Caco-2 (cell line): ENCODE data around the gene NR6A1. TPM values are rescaled to one million over a fixed set of nuclear protein-coding genes. Genes with fewer than 3 reads are reported as not detected.

Experiments used
- BruUV-seq: library from RNA; stranded (reverse); fragments of 400-500 nt; replicated peaks from 2 replicates; lab custom pipeline; 2021; lab: Mats Ljungman, UMichigan
- CTCF ChIA-PET: fragments of 300-600 bp; sonication (Branson Sonifier 250); formaldehyde crosslinking; loops from one replicate; lab custom pipeline; 2022; ENCODE audit warnings: antibody characterized with exemption; lab: Charles Lee
- POLR2A ChIA-PET: fragments of 300-600 bp; sonication (Branson Sonifier 250); formaldehyde crosslinking; loops from one replicate; lab custom pipeline; 2022; ENCODE audit warnings: antibody characterized with exemption; lab: Charles Lee
- DNase-seq, 2 experiments: peaks; one replicate each; pipeline versions ENCODE4 v3.0.0 to v3.0.0-alpha.2; 2020 to 2022
- H3K27me3 ChIP-seq: replicated peaks from 2 replicates; pipeline ENCODE4 v1.6.0; 2011; ENCODE audit warnings: low read length; ENCODE audit not compliant: control insufficient read depth, insufficient read depth
- H3K36me3 ChIP-seq: 2 replicates; pipeline ENCODE4 v1.5.1; 2011; ENCODE audit warnings: low read length; ENCODE audit not compliant: control insufficient read depth, insufficient read depth
- H3K4me1 ChIP-seq: fragments of 250-450 bp; sonication (Bioruptor Pico); 2 replicates; pipeline ENCODE4 v1.5.1; 2020; ENCODE audit warnings: mild to moderate bottlenecking
- H3K4me3 ChIP-seq: 2 replicates; pipeline ENCODE4 v1.5.1; 2011; ENCODE audit warnings: low read depth, mild to moderate bottlenecking, control low read depth, low read length
- H3K9me3 ChIP-seq: fragments of 250-450 bp; sonication (Bioruptor Pico); 2 replicates; pipeline ENCODE4 v1.5.1; 2020; ENCODE audit warnings: mild to moderate bottlenecking, moderate library complexity
- H3K27ac Mint-ChIP-seq: one replicate; pipeline ENCODE4 v1.8.0; 2022; ENCODE audit warnings: mixed read lengths; ENCODE audit not compliant: unreplicated experiment
- H3K27me3 Mint-ChIP-seq: one replicate; pipeline ENCODE4 v1.8.0; 2022; ENCODE audit warnings: mixed read lengths; ENCODE audit not compliant: insufficient read depth, unreplicated experiment
- H3K36me3 Mint-ChIP-seq: one replicate; pipeline ENCODE4 v1.8.0; 2022; ENCODE audit warnings: mild to moderate bottlenecking, mixed read lengths; ENCODE audit not compliant: insufficient read depth, unreplicated experiment
- H3K4me1 Mint-ChIP-seq: one replicate; pipeline ENCODE4 v1.8.0; 2022; ENCODE audit warnings: low read depth, mixed read lengths; ENCODE audit not compliant: unreplicated experiment
- H3K4me3 Mint-ChIP-seq: one replicate; pipeline ENCODE4 v1.8.0; 2022; ENCODE audit warnings: mild to moderate bottlenecking, moderate library complexity, mixed read lengths; ENCODE audit not compliant: unreplicated experiment
- H3K9me3 Mint-ChIP-seq: one replicate; pipeline ENCODE4 v1.8.0; 2022; ENCODE audit warnings: mixed read lengths; ENCODE audit not compliant: unreplicated experiment
- intact Hi-C: fragments of 100-400 bp; cut with micrococcal nuclease; formaldehyde crosslinking; loops from one replicate; pipeline ENCODE4 v1.10.0; 2022; ENCODE audit not compliant: unreplicated experiment
- total RNA-seq: library from RNA; stranded (reverse); gene quantifications from 2 replicates; pipeline ENCODE4 v1.2.3, GENCODE V29; 2022
- TF ChIP-seq, protein P1 (sequence below), 2 experiments: fragments of 200-600 bp in 1 of 2; IDR thresholded peaks; 1 replicate in 1 of 2; 2 replicates in 1 of 2; pipeline versions ENCODE4 v1.5.1 to v1.8.0; 2011 to 2022; ENCODE audit warnings: antibody characterized with exemption in 1 of 2, control low read depth in 1 of 2, inconsistent platforms in 1 of 2, low read depth in 1 of 2, low read length in 1 of 2, mild to moderate bottlenecking in 1 of 2, moderate library complexity in 1 of 2; ENCODE audit not compliant: insufficient read depth in 1 of 2, severe bottlenecking in 1 of 2, unreplicated experiment in 1 of 2

NR6A1 gene
- total RNA-seq, 1 experiment from 2014 or later, result 33.6 TPM

DNA sequence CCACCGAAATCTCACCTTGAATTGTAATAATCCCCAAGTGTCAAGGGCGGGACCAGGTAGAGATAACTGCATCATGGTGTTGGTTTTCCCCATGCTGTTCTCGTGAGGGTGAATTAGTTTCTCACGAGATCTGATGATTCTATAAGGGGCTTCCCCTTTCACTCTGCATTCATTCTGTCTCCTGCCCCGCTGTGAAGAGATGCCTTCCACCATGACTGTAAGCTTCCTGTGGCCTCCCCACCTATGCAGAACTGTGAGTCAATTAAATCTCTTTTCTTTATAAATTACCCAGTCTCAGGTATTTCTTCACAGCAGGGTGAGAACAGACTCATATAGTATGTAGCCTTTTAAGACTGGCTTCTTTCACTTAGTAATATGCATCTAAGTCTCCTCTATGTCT is 135.8 kb downstream of the NR6A1 start:
- Mint-ChIP-seq H3K27me3 (no peaks in the 10 kb centered on the region), H3K9me3 (no peaks in the 10 kb centered on the region), H3K36me3 (peaks cover 4% of the 10 kb centered on the region), H3K4me3 (no peak overlapping the region), H3K27ac (no peak overlapping the region), H3K4me1 (no peaks in the 10 kb centered on the region)
- TF ChIP-seq, protein P1, sequence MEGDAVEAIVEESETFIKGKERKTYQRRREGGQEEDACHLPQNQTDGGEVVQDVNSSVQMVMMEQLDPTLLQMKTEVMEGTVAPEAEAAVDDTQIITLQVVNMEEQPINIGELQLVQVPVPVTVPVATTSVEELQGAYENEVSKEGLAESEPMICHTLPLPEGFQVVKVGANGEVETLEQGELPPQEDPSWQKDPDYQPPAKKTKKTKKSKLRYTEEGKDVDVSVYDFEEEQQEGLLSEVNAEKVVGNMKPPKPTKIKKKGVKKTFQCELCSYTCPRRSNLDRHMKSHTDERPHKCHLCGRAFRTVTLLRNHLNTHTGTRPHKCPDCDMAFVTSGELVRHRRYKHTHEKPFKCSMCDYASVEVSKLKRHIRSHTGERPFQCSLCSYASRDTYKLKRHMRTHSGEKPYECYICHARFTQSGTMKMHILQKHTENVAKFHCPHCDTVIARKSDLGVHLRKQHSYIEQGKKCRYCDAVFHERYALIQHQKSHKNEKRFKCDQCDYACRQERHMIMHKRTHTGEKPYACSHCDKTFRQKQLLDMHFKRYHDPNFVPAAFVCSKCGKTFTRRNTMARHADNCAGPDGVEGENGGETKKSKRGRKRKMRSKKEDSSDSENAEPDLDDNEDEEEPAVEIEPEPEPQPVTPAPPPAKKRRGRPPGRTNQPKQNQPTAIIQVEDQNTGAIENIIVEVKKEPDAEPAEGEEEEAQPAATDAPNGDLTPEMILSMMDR (IDR thresholded peaks at IDR 0.05; ENCODE audit: insufficient read depth in 1 of 2, low read depth in 1 of 2, low read length in 1 of 2, severe bottlenecking in 1 of 2, unreplicated experiment in 1 of 2), result no peak
- no peak overlapping the region for H3K4me3 ChIP-seq
- H3K9me3 ChIP-seq, result no peaks in the 10 kb centered on the region
- no peaks in the 10 kb centered on the region for H3K36me3 ChIP-seq
- no peaks in the 10 kb centered on the region for H3K4me1 ChIP-seq
- no peak for DNase-seq
- intact Hi-C loops, result no loop called here
- BruUV-seq, result no TSS peak
- CTCF ChIA-PET, result no interaction called here
- POLR2A ChIA-PET, result no interaction called here
- no peaks in the 10 kb centered on the region for H3K27me3 ChIP-seq

DNA sequence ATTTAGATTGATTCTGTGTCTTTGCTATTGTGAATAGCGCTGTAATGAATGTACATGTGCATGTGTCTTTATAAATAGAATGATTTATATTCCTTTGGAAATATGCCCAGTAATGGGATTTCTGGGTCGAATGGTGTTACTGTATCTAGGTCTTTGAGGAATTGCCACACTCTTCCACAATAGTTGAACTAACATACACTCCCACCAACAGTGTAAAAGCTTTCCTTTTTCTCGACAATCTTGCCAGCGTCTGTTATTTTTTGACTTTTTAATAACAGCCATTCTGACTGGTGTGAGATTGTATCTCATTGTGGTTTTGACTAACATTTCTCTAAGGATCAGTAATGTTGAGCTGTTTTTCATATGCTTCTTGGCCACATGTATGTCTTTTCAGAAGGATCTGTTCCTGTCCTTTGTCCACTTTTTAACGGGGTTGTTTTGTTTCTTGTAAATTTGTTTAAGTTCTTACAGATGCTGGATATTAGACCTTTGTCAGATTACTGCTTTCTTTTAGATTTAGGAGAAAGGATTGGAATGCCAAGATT is 139.0 kb downstream of the NR6A1 start:
- Histone ChIP-seq H3K27me3 (no peaks in the 10 kb centered on the region), H3K36me3 (no peaks in the 10 kb centered on the region), H3K4me3 (no peak overlapping the region), H3K4me1 (no peaks in the 10 kb centered on the region), H3K9me3 (no peaks in the 10 kb centered on the region)
- Mint-ChIP-seq H3K36me3 (peaks cover 4% of the 10 kb centered on the region), H3K27me3 (no peaks in the 10 kb centered on the region), H3K4me3 (no peak overlapping the region), H3K4me1 (no peaks in the 10 kb centered on the region), H3K27ac (no peak overlapping the region), H3K9me3 (no peaks in the 10 kb centered on the region)
- intact Hi-C loops, result no loop called here
- BruUV-seq, result no TSS peak
- TF ChIP-seq, protein P1 (IDR thresholded peaks at IDR 0.05; ENCODE audit: insufficient read depth in 1 of 2, low read depth in 1 of 2, low read length in 1 of 2, severe bottlenecking in 1 of 2, unreplicated experiment in 1 of 2), result no peak
- ChIA-PET CTCF (no interaction called here), POLR2A (no interaction called here)
- DNase-seq, result no peak

DNA sequence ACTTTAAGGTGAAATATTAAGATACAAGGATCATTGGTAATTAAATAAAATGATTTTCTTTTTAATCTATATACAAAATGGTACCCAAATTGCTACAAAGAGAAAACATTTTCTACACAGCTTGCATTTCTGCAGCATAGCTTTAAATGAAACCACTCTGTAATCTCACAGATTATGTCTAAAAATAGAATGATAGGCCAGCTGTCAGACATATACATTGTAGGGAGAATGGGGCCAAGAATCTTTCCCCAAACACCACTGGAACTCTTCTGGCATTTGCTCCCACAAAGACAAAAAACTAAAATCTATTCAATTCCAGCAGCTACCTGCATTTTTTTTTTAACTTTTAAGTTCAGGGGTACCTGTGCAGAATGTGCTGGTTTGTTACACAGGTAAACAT is 139.8 kb downstream of the NR6A1 start:
- intact Hi-C loops, result no loop called here
- H3K27me3 Mint-ChIP-seq, result no peaks in the 10 kb centered on the region
- DNase-seq, result no peak
- no TSS peak for BruUV-seq
- H3K9me3 ChIP-seq, result no peaks in the 10 kb centered on the region
- ChIA-PET CTCF (no interaction called here), POLR2A (interaction anchor here (0.6 kb wide), 1 partner anchor 119 kb away, joined by 3 read pairs; no protein-coding TSS in a partner anchor)
- H3K36me3 Mint-ChIP-seq, result peaks cover 4% of the 10 kb centered on the region
- TF ChIP-seq, protein P1 (IDR thresholded peaks at IDR 0.05; ENCODE audit: insufficient read depth in 1 of 2, low read depth in 1 of 2, low read length in 1 of 2, severe bottlenecking in 1 of 2, unreplicated experiment in 1 of 2), result no peak
- no peak overlapping the region for H3K4me3 Mint-ChIP-seq
- no peaks in the 10 kb centered on the region for H3K36me3 ChIP-seq
- H3K4me1 ChIP-seq, result no peaks in the 10 kb centered on the region
- H3K27me3 ChIP-seq, result no peaks in the 10 kb centered on the region
- no peaks in the 10 kb centered on the region for H3K4me1 Mint-ChIP-seq
- no peaks in the 10 kb centered on the region for H3K9me3 Mint-ChIP-seq
- H3K27ac Mint-ChIP-seq, result no peak overlapping the region
- no peak overlapping the region for H3K4me3 ChIP-seq
